ENCODE results near the gene ANXA6. TPM values are rescaled to one million over a fixed set of nuclear protein-coding genes. Genes with fewer than 3 reads are reported as not detected.

Gene ANXA6
- polyA plus RNA-seq, 1 donor (not counting 4 experiments of a cell fraction or from before 2014, with no cell fraction given), result 37.0 TPM

GRCh38 chr5:151144922-151145321, 12.7 kb downstream of the ANXA6 start:
- H3K9ac ChIP-seq (ENCODE audit: control insufficient read depth, extremely low read depth, insufficient read depth, low read length), result no peak overlapping the region
- no peaks in the 10 kb centered on the region for H3K9me3 ChIP-seq (ENCODE audit: control insufficient read depth, low read depth, low read length)
- no peak overlapping the region for H3K4me2 ChIP-seq (ENCODE audit: control insufficient read depth, extremely low read depth, insufficient read depth, low read depth, low read length)
- TF ChIP-seq CTCF (optimal IDR thresholded peaks at IDR 0.05 in 1 of 3, IDR thresholded peaks at IDR 0.05 in 1 of 3, conservative IDR thresholded peaks at IDR 0.05 in 1 of 3; ENCODE audit: extremely low read depth in 1 of 3, insufficient read depth in 2 of 3, low read length in 3 of 3) (no peak), EZH2 (IDR thresholded peaks at IDR 0.05; ENCODE audit: low read length) (no peak)
- no peak overlapping the region for H2AFZ ChIP-seq (ENCODE audit: control insufficient read depth, low read length)
- H3K4me1 ChIP-seq (ENCODE audit: control insufficient read depth, extremely low read depth, insufficient read depth, low read length), result peaks cover 6% of the 10 kb centered on the region
- no peak for FAIRE-seq
- H4K20me1 ChIP-seq (ENCODE audit: control insufficient read depth, extremely low read depth, insufficient read depth, low read length), result no peaks in the 10 kb centered on the region
- no peak overlapping the region for H3K27ac ChIP-seq (ENCODE audit: control insufficient read depth, insufficient read depth, low read length)
- dilution Hi-C loops (cut with MboI; ENCODE audit: extremely low pct_ligation_motif_present, low sequenced_read_pairs), result no loop called here
- H3K36me3 ChIP-seq (ENCODE audit: control insufficient read depth in 2 of 2, extremely low read depth in 1 of 2, insufficient read depth in 2 of 2, low read length in 2 of 2), result no peaks in the 10 kb centered on the region
- no peak for DNase-seq (ENCODE audit: low read depth, low spot score)
- H3K27me3 ChIP-seq (ENCODE audit: control insufficient read depth, extremely low read depth, insufficient read depth, low read length), result peaks cover 11% of the 10 kb centered on the region
- no peaks in the 10 kb centered on the region for H3K79me2 ChIP-seq (ENCODE audit: control insufficient read depth, insufficient read depth, low read length)
- no peak overlapping the region for H3K4me3 ChIP-seq (ENCODE audit: control insufficient read depth in 2 of 3, extremely low read depth in 1 of 3, insufficient read depth in 2 of 3, low read depth in 1 of 3, low read length in 3 of 3)
- no peaks in the 10 kb centered on the region for H3K9me1 ChIP-seq (ENCODE audit: control insufficient read depth, extremely low read depth, insufficient read depth, low read length)

GRCh38 chr5:151144275-151144674, 13.3 kb downstream of the ANXA6 start:
- Histone ChIP-seq H3K36me3 (ENCODE audit: control insufficient read depth in 2 of 2, extremely low read depth in 1 of 2, insufficient read depth in 2 of 2, low read length in 2 of 2) (no peaks in the 10 kb centered on the region), H2AFZ (ENCODE audit: control insufficient read depth, low read length) (no peak overlapping the region), H3K9ac (ENCODE audit: control insufficient read depth, extremely low read depth, insufficient read depth, low read length) (no peak overlapping the region), H3K27me3 (ENCODE audit: control insufficient read depth, extremely low read depth, insufficient read depth, low read length) (peaks cover 11% of the 10 kb centered on the region), H3K4me1 (ENCODE audit: control insufficient read depth, extremely low read depth, insufficient read depth, low read length) (peaks cover 6% of the 10 kb centered on the region), H3K27ac (ENCODE audit: control insufficient read depth, insufficient read depth, low read length) (no peak overlapping the region), H3K79me2 (ENCODE audit: control insufficient read depth, insufficient read depth, low read length) (no peaks in the 10 kb centered on the region), H3K9me1 (ENCODE audit: control insufficient read depth, extremely low read depth, insufficient read depth, low read length) (no peaks in the 10 kb centered on the region), H3K4me3 (ENCODE audit: control insufficient read depth in 2 of 3, extremely low read depth in 1 of 3, insufficient read depth in 2 of 3, low read depth in 1 of 3, low read length in 3 of 3) (no peak overlapping the region), H3K9me3 (ENCODE audit: control insufficient read depth, low read depth, low read length) (no peaks in the 10 kb centered on the region), H3K4me2 (ENCODE audit: control insufficient read depth, extremely low read depth, insufficient read depth, low read depth, low read length) (no peak overlapping the region), H4K20me1 (ENCODE audit: control insufficient read depth, extremely low read depth, insufficient read depth, low read length) (no peaks in the 10 kb centered on the region)
- DNase-seq (ENCODE audit: low read depth, low spot score) (no peak), FAIRE-seq (no peak)
- dilution Hi-C loops (cut with MboI; ENCODE audit: extremely low pct_ligation_motif_present, low sequenced_read_pairs), result no loop called here
- no peak for TF ChIP-seq EZH2 (IDR thresholded peaks at IDR 0.05; ENCODE audit: low read length)
- no peak for TF ChIP-seq CTCF (optimal IDR thresholded peaks at IDR 0.05 in 1 of 3, IDR thresholded peaks at IDR 0.05 in 1 of 3, conservative IDR thresholded peaks at IDR 0.05 in 1 of 3; ENCODE audit: extremely low read depth in 1 of 3, insufficient read depth in 2 of 3, low read length in 3 of 3)
